H4 (cell line): Measurements from ENCODE around the gene EYA2. TPM values are rescaled to one million over a fixed set of nuclear protein-coding genes. Genes with fewer than 3 reads are reported as not detected.

Source experiments
- DNase-seq: peaks from one replicate; pipeline ENCODE4 v3.0.0-alpha.2; 2015; ENCODE audit warnings: low spot score
- total RNA-seq: library from RNA; depleted of rRNA; stranded (reverse); fragments of >200 nt; shearing (Covaris generic); gene quantifications from 2 replicates; pipeline ENCODE4 v1.2.3, GENCODE V29; 2014

EYA2 gene
- total RNA-seq, 1 experiment from 2014 or later: 0.60 TPM

DNA sequence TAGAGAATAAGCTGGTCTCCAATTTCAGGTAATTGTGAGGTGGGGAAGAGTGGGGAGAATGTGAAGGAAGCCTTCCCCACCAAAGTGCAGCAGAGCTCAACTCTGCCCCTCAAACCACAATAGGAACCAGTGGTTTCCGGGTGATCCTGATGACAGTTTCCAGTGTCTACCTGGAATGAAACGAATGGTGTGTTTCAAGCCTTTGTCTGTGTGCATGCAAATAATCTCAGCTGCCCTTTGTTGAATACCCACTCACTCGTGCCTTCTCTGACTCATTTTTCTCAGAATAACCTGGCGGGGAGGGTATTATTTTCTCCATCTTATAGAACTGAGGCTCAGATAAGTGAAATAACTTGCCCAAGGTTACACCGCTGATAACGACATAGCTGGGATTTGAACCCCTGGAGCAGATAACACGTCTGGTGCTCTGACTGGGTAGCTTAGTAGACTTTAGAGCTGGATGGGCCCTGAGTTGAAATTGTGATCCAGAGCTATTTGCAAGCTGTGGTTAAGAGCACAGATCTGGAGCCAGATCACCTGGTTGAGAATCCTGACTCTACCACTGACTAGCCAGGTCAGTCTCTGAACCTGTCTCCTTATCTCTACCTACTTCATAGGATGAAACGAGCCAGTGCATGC lies 85.1 kb downstream of the EYA2 start:
- DNase-seq: no peak

DNA sequence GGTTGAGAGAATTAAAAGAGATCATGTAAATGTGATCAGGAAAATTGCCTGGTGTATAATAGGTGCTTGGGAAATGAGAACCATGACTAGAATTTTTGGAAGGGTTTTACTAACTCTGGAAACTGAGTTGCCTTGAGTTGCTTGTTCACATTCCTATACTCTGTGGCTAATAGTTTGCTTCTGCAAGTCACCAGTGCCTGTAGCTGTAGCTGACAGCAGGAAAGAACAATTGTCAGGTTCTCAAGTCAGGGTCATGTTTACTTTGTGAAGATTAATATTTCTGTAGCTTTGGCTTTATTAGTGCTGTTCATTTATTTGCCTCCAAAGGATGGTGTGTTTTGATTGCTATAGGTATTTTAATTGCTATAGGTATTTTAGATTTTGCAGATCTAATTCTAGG lies 86.5 kb downstream of the EYA2 start:
- DNase-seq: no peak

DNA sequence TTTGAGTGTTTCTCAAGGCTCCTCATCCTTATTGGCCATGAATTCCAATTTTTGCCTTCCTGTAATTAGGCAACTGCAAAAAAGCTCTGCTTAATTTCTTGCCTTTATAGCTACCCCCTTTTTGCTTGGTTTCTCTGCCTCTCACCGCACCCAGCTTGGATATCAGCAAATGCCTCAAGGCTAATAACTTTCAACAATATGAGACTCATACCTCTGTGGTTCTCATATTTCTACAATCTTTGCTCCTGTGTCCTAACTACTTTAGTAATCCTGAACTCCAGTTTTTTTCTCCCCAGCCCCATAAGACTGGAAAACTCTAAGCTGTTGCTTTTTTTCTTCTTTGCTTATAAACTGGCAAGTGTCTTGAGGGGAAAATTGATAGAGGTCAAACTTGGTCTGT lies 88.8 kb downstream of the EYA2 start:
- DNase-seq: no peak

DNA sequence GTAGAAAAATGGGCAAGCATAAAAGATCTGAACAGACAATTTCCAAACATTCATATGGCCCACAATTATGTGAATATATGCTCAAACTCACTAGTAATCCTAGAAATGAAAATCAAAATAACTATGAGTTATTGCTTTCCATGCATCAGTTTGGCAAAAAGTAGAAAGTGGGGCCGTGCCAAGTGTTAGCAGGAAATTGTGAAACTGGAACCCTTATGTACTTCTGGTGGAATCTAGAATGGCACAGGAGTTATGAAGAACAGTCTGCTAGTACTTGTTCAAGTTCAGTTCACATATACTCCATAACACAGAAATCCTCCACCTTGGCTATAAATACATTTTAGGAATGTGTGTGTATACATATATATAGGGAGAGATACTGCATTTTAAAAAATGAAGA lies 89.8 kb downstream of the EYA2 start:
- no peak for DNase-seq

DNA sequence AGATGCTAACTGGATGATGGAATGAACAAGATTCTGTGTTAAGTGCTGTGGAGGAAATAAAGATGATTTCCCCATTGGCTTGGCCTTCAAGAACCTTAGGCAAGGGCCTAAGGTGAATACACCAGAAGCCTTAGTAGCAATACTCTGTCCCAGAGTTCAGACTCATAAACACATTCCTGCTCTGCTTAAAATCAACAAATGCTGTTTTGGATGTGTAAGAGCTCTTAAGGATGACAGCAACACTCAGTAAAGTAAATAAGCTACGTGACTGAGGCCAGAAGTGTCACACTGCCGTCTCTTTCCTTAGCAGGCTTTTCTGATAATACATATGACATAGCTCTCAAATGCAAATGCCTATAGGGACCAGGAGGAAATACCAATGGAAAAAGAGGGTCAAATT lies 90.6 kb downstream of the EYA2 start:
- DNase-seq: no peak

DNA sequence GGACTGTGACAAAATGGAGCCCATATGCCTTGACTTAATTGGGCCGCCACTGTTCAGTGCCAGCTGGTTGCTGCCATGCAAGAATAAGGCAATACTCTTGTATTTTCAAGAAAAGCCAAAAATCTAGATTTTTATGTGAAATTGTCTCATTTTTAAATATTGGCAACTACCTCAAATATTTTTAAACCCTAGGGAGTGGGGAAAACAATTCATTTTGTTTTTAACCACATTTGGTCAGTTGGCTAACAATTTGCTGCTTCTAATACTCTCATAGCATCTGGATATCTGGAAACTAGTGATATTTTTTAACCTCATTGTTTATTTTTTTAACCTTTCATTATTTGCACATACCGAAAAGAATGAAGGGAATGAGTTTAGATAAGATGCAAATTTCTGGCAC lies 91.0 kb downstream of the EYA2 start:
- DNase-seq: no peak

DNA sequence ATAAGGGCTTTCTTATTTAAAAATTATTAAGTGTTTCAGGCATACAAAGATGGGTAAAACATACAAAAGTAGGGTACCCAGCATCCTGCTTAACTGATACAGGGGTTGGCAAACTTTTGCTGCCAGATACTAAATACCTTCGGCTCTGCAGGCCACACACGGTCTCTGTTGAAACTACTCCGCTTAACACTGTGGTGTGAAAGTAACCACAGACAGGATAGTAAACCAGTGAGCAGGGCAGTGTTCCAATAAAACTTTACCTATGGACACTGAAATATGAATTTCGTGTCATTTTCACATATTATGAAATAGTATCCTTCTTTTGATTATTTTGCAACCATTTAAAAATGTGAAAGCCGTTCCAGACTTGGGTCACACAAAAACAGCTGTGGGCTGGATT lies 92.4 kb downstream of the EYA2 start:
- no peak for DNase-seq

DNA sequence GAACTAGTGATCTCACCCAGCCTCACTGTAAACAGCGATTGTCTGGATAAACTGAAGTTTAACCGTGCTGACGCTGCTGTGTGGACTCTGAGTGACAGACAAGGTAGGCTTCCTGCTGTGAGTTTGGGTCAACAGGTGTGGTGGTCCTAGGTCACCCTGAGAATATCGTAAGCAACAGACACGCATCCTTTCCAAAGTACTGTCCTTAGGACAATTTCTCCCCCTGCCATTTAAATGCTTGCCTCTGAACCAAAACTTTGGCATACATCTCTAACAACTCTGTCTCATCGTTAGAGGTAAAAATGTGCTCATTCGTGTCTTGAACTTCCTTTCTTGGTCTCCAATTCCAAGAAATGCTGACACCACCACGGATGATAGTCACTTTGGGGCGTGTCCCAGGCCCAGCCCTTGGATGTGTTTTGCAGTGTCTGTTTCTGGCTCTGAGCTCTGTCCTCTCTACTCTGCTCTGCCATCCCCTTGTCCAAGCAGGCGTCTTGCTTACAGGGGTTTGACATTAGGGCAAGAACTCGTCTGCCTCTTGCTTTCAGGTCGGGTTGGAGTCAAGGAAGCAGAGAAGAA lies 95.5 kb downstream of the EYA2 start:
- DNase-seq: no peak

DNA sequence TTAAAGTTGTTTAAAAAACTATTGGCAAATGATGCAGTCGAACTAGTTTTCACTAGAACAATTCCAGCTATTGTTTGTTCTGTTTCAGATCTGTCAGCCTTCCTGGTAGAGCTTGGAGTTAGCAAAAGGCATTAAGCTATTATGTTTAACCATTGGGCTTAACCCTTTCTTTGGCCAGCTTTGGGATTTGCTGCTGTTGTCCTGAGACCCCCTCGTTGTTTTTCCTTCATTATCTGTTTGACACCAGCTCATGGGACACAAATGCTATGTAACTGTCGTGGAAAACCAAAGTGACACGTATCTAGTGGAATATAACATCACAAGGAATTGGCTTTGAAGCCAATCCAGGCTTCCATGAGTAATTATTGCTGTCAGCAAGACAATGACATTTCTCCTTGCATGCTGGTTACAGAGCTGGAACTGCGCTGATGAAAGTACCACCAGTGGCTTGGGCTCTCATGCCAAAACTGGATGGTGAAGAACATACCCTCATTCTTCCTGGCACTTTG lies 96.0 kb downstream of the EYA2 start:
- DNase-seq: no peak

DNA sequence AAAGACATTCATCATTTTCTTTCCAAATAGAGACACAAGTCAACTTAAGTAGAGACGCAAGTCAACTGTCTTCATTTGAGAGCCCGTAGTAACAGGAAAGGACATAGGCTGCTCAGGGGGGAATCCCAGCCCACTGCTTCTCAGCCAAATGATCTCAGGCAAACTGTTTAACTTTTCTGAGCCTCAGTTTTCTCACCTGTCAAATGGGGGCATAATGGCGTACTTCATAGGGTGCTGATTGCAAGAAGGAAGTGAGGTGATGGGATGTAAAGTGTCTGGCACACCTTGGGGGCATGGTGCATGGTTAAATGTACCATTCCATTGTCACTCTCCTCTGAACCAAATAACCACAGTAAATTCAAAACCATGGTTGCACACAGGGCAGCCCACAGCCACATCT lies 96.5 kb downstream of the EYA2 start:
- no peak for DNase-seq

DNA sequence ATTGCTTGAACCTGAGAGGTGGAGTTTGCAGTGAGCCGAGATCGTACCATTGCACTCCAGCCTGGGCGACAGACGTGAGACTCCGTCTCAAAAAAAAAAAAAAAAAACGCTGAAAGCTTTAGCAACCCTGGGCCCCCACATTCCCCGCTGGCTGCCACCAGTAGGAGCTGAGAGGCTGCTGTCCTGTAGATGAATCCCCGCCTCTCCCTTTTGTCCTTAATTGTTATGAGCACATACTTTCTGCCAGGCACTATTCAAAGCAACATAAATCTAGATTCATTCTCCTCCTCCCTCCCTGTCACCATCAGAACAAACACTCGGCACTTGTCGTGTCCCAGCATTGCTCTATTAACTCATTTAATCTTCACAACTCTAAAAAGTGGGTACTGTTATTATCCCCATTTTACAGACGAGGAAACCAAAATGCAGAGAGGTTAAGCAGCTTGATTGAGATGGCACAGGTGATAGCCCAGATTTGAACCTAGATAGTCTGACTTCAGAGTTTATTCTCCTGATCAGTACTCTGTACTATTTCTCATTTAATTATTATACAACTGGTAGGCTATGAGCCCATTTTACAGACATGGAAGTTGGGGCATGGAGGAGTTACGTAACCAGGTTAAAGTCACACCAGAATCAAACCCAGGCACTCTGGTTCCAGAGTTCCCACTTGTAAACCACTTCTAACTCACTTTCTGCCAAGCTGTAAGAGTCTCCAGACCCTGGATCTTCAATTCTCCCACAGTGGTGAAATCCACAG lies 97.4 kb downstream of the EYA2 start:
- DNase-seq: no peak

DNA sequence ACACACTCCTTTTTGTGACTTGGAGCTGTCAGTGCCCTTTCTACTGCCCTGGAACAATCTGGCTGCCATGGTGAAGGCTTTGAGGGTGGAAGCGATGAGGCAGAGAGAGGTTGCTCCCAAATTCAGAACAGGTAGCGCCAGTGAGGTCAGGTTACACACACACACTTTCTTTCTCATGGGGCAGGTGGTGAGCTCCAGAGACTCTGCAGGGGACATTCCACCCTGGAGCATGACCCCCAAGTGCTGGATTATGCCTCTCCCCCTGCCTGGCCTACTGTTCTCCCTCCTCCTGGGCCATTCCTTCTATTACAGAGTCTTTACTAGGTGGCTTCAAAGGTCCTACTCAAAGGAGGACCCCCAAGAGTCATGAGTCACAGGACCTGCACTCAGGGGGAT lies 98.0 kb downstream of the EYA2 start:
- no peak for DNase-seq

DNA sequence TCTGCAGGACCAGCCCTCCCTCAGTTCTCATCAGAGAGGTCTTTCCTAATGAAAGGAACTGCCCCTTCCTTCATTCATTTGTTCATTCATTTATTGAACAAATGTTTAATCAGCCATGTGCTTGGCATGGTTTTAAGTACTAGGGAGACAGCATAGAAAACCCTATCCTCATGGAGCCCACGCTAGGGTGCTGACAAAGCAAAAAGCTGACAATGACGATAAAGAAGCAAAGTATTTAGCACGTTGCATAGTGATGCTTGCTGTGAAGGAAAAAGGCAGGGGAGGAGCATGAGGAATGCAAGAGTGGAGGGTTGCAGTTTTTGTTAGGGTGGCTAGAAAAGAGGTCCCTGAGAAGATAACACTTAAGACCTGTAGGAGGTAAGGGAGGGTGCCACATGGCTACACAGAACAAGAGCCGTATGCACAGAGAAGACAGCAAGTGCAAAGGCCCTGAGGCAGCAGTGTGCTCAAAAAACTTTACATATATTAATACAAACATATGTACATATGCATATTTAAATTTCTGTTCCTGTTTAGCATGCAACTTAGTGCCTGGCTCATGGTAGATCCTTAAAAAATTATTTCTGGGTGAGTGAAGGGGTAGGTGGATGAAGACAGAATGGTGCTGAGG lies 98.9 kb downstream of the EYA2 start:
- DNase-seq: no peak

DNA sequence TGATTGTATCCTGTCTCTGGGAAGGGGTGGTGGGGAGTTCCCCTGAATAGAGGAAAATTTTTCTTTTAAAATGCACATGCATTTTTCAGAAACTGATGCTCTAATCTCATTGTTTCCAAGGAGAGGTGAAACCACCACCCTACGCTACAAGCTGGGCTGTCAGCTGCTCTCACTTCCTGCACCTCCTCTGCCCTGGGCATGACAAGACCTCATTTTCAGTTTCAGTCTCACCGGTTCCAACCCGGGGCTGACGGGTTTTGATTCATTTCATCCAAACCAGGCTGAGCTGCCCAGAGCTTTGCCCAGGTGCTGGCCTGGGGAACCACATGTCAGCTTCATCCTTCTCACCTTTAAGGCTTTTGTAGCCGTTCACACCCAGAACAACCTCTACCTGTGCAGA lies 99.7 kb downstream of the EYA2 start:
- DNase-seq: no peak

DNA sequence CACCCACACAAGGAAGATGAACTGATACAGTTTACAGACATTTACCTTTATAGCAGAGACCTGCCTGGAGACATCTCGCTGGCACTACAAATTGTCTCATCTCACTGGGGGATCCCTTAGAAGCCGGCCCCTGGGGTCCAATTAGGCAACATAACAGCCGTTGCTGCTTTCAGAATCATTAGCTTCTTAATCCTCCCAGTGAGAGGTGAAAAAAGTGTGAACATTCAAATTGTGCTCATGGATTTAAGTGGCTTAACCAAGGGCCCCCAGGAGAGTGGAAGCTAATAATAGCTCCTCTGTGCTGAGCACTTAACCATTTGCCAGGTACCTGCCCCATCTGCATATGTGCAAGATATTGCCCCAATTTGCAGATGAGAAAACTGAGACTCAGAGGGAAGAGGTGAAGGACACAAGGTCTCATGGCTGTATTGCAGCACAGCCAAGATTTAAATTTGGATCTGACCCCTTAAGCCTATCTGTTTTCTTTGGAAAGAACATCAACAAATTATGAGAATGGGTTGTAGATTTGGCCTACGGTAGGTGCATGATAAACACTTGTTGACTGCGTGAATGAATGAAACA lies 101.0 kb downstream of the EYA2 start:
- no peak for DNase-seq

DNA sequence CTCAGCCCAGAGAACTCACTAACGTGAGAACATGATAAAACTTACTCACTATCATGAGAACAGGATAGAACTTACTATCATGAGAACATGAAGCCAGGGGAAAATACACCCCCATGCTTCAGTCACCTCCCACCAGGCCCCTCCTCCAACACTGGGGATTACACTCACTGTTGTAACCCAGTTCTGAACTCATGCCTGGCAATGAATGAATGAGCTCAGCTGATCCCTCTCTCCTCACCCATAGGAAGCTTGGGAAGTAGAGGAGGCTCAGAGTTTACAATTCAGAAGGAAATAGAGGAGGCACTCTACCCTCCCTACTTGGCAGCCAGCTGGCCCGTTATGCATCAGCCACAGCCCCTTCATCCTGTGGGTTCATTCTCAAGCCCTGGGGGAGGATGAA lies 102.5 kb downstream of the EYA2 start:
- no peak for DNase-seq

DNA sequence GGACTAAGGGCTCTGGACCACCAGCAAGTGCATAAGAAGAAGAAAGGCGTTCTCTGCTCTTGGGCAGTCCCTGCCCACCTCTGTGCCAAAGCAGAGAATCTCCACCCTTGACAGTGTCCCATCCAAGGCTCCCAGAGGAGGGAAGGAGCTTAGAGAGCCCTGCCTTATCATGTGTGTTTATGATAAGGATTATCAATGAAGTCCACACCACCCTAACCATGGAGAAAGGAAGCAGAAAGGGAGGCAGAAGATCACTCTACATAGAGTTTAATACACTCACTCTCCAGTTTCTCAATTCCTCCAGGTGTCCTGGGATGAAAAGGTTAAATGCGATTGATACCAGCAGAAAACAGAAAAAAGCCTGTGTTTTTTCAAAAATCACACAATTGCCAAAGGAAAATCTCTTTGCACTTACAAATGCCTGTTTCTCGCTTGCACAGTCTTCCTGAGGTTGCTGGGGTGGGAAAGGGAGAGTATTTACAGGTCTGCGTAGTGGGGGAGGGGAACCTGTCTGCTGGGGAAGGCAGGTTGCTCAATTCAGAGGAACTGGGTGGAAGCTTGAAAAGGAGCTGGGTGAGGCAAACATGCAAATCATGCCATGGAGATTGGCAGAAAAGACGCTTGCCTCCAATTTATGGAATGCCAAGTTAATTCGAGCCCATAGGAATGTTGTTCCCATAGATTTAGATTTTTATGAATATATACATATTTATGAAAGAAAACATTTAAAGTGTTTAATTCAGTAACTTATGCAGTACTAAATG lies 104.0 kb downstream of the EYA2 start:
- no peak for DNase-seq

DNA sequence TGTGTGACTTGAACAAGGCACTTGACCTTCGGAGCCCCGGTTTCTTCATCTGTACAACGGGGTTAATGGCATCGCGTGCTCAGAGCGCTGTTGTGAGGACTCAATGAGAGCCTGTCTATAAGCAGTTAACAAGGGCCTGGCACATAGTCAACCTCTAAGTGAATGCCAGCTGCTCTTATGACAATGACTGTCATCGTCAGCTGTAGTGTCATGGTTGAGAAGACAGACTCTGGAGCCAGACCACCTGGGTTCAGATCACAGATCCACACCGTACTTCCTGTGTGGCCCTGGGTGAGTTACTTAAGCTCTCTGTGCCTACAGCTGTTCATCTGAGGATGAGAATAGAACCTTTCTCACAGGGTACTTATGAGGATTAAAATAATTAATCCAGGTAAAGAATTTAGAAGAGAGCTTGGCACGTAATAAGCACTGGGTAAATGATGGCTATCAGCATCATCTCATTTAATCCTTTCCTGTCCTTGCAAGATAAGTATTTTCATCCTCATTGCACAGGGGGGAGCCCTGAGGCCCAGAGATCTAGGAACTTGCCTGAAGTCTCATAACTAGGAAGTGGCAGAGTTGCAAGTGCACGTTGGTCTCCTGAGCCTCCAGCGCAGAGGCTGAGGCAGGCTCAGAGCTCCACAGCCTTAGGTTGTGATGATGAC lies 105.3 kb downstream of the EYA2 start:
- DNase-seq: no peak

DNA sequence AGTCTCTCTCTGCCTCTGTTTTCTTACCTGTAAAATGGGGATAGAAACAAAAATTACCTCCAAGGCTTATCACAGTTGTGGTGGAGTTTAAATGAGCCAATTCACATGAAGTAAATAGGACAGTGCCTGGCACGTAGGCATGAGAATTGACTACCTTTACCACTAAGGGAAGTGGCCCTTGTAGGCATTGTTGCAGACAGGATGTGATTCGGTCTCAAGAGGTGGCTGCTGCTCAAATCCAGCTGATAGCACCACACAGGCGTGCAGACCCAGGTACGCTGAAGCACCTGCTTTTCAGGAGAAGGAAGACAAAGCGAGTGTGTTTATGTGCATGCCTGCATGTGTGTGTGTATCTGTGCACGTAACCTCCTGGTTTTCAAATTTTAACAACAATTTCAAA lies 108.6 kb downstream of the EYA2 start:
- no peak for DNase-seq

DNA sequence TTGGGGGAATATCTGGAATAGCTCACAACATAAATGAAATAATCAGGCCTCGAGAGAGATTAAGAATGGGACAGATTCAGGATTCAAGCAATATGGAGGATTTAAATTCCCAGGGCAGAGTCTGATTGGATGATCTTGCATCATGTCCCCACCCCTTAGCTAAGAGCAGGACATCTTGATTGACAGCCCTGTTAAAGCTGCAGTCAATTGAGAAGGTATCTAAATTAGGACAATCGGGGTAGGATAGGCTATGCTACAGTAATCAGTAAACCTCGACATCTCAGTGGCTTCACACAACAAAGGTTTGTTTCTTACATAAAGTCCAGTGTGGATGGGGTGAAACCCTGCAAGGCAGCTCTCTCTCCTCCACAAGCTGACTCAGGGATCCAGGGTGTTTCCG lies 109.5 kb downstream of the EYA2 start:
- DNase-seq: no peak
